Lung (tissue), 12 donors: Measurements from ENCODE around the gene SMPDL3B. TPM values are rescaled to one million over a fixed set of nuclear protein-coding genes. Genes with fewer than 3 reads are reported as not detected.

Source experiments
- ATAC-seq: fragments of 200-7000 bp; cut with Tn5 transposase; one replicate; pipeline ENCODE4 v1.9.1; 2020; ENCODE audit warnings: moderate number of reproducible peaks; ENCODE audit not compliant: insufficient read depth, low FRiP score
- DNase-seq, 3 donors: peaks; one replicate each; pipeline ENCODE4 v3.0.0-alpha.2; 2013 to 2017
- H3K27ac ChIP-seq, 2 donors: one replicate each; pipeline ENCODE4 v1.5.1; 2013; ENCODE audit warnings: mild to moderate bottlenecking in 2 of 2, moderate library complexity in 2 of 2, control low read depth in 1 of 2, inconsistent platforms in 1 of 2, low read depth in 1 of 2, low read length in 1 of 2
- H3K27me3 ChIP-seq, 3 donors: one replicate each; pipeline ENCODE4 v1.5.1; 2013; ENCODE audit warnings: low read length in 2 of 3; ENCODE audit not compliant: control insufficient read depth in 3 of 3, insufficient read depth in 3 of 3
- H3K36me3 ChIP-seq, 4 donors: one replicate each; pipeline ENCODE4 v1.5.1; 2013; ENCODE audit warnings: low read length in 4 of 4, mild to moderate bottlenecking in 1 of 4, moderate library complexity in 1 of 4; ENCODE audit not compliant: control insufficient read depth in 4 of 4, insufficient read depth in 4 of 4
- H3K4me1 ChIP-seq, 5 donors: one replicate each; pipeline ENCODE4 v1.5.1; 2013; ENCODE audit warnings: low read length in 5 of 5, mild to moderate bottlenecking in 2 of 5, moderate library complexity in 1 of 5; ENCODE audit not compliant: control insufficient read depth in 5 of 5, insufficient read depth in 5 of 5
- H3K4me3 ChIP-seq: one replicate; pipeline ENCODE4 v1.5.1; 2013; ENCODE audit warnings: mild to moderate bottlenecking, control low read depth, moderate library complexity
- H3K9ac ChIP-seq, 2 donors: one replicate each; pipeline ENCODE4 v1.5.1; 2013; ENCODE audit warnings: low read length in 2 of 2, control low read depth in 1 of 2; ENCODE audit not compliant: insufficient read depth in 1 of 2
- H3K9me3 ChIP-seq, 4 donors: one replicate each; pipeline ENCODE4 v1.5.1; 2013; ENCODE audit warnings: low read length in 3 of 4, mild to moderate bottlenecking in 1 of 4, moderate library complexity in 1 of 4; ENCODE audit not compliant: control insufficient read depth in 4 of 4, insufficient read depth in 3 of 4
- WGBS, 2 donors: extraction: QIAGEN DNeasy Blood & Tissue Kit; methylation state at CpG; one replicate each; pipeline ENCODE4 v1.1.7; 2013; 5-methylcytosine and 5-hydroxymethylcytosine counted together
- polyA plus RNA-seq, 2 donors: library from polyadenylated mRNA; stranded (reverse); fragments of 200-250 nt; gene quantifications; one replicate each; pipeline ENCODE4 v1.2.1, GENCODE V29; 2013
- total RNA-seq, 2 donors: library from RNA; depleted of rRNA in 1 of 2; stranded (reverse); fragments of >200 nt in 1 of 2; gene quantifications; one replicate each; pipeline ENCODE4 v1.2.1, GENCODE V29; 2014 to 2021
- TF ChIP-seq, protein P1 (sequence below): IDR thresholded peaks from 2 replicates; pipeline ENCODE4 v1.5.1; 2012; ENCODE audit warnings: mild to moderate bottlenecking; ENCODE audit errors: control extremely low read depth, extremely low read depth
- donor health status: control.
- donor health status: control.
- donor health status: Bipolar disorder and iron deficiency.
- donor health status: healthy.
- donor health status: DM: yes; HTN: yes; CAD: no.

SMPDL3B gene
- total and polyA plus RNA-seq, 4 donors: 6.4 to 17.6 (median 16.8) TPM

DNA sequence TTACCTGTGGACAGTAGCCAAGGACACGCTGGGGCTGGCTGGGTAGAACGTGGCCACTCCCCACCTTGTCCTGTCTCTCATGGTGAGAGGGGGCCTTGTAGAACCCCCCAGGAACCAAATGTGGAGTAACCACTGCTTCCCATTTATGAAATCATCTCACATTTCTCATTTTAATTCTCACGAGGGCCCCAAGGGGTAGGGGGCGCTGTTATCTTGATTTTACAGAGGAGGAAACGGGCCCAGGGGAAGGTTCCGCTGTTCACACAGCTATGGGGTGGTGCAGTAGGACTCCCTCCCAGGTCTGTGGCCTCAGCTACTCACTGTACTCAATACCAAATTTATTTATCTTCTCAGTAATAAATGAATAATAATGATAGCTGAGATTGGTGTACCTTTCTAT, 5.5 kb downstream of the SMPDL3B start:
- 19 to 29% methylated on average over 6 of the region's 6 CpGs for WGBS, 2 donors
- no peak overlapping the region for H3K9ac ChIP-seq
- no peak for DNase-seq
- H3K9me3 ChIP-seq: no peaks in the 10 kb centered on the region
- TF ChIP-seq, protein P1, sequence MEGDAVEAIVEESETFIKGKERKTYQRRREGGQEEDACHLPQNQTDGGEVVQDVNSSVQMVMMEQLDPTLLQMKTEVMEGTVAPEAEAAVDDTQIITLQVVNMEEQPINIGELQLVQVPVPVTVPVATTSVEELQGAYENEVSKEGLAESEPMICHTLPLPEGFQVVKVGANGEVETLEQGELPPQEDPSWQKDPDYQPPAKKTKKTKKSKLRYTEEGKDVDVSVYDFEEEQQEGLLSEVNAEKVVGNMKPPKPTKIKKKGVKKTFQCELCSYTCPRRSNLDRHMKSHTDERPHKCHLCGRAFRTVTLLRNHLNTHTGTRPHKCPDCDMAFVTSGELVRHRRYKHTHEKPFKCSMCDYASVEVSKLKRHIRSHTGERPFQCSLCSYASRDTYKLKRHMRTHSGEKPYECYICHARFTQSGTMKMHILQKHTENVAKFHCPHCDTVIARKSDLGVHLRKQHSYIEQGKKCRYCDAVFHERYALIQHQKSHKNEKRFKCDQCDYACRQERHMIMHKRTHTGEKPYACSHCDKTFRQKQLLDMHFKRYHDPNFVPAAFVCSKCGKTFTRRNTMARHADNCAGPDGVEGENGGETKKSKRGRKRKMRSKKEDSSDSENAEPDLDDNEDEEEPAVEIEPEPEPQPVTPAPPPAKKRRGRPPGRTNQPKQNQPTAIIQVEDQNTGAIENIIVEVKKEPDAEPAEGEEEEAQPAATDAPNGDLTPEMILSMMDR: peak; percentile 23
- peaks cover 0 to 4% (median 0%) of the 10 kb centered on the region in 3 donors for H3K27me3 ChIP-seq
- no peak for ATAC-seq
- H3K36me3 ChIP-seq: no peaks in the 10 kb centered on the region
- H3K27ac ChIP-seq: no peak overlapping the region
- H3K4me3 ChIP-seq: no peak overlapping the region
- H3K4me1 ChIP-seq: no peaks in the 10 kb centered on the region

DNA sequence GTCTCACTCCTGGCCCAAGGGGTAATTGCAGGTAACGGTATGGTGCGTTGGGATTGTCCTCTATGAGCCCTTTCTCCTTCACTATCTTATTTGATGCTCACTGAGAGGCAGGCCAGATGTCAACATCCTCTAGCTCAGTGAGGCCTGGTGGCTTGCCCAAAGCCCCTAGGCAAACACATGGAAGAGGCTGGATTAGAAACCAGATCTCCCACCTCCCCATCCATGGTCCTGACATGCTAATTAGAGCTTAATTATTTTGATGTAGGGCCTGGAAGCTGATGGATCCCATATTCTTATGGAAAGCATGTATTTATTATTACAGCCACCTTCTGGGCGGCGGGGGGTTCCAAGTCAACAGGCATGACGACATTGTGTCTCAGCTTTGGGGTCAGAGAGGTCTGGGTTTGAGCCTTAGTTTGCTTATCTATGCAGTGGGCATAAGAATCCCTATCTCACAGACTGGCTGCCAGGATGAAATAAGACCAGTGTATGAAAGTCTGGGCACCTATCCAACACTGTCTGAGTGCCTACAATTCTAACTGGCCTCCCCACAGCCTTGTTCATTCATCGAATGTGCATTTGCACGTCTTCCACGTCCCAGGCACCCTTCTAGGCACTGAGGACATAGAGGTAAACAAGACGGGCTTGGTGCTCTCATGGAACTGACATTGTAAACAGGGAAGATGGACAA, 6.2 kb downstream of the SMPDL3B start:
- Histone ChIP-seq H3K4me3 (no peak overlapping the region), H3K27me3 (no peaks in the 10 kb centered on the region), H3K36me3 (no peaks in the 10 kb centered on the region), H3K9ac (no peak overlapping the region), H3K4me1 (no peaks in the 10 kb centered on the region), H3K27ac (no peak overlapping the region), H3K9me3 (no peaks in the 10 kb centered on the region)
- ATAC-seq: no peak
- no peak for DNase-seq
- TF ChIP-seq, protein P1: no peak
- 91 to 96% methylated on average over 9 of the region's 9 CpGs for WGBS, 2 donors

DNA sequence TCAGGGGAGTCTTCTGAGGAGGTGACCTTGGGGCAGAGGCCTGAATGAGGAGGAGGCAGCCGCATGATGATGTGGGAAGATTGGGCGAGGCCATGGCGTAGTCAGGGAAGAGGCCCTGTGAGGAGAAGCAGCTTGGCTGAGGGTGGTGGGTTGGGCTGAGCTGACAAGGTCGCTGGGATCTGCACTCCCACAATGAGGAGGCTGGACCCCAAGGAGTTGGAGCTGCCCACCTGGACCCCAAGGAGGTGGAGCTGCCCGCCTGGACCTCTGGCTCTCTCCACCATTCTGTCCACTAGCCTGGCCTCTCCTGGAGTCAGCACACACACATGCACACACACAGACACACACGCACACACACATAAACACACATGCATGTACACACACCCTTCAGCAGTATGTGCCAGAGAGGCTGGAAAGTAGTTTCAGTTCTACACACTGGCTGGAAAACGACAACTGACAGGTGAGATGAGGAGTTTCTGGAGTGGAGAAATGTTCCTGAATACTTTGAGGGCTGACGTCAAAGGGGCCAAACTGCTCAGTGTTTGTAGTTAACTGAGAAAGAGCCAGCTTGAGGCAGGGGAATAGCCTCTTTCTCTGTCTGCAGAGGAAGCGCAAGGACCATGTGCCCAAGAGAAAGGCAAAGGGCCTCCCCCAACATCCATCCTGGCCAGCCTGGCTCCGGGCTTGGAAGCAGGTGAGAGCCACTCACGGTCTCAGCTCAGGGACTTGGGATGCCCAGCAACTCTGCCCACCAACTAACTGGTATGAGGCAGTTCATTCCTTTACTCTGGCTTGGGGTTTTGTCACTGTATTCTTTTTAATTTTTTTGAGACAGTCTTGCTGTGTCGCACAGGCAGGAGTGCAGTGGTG, 7.1 kb downstream of the SMPDL3B start:
- Histone ChIP-seq H3K4me1 (no peaks in the 10 kb centered on the region), H3K27ac (no peak overlapping the region), H3K36me3 (no peaks in the 10 kb centered on the region), H3K9me3 (no peaks in the 10 kb centered on the region), H3K4me3 (no peak overlapping the region), H3K9ac (peak overlapping the region in 1 of 2 donors; percentile 11), H3K27me3 (no peaks in the 10 kb centered on the region)
- TF ChIP-seq, protein P1: no peak
- DNase-seq (peak in 1 of 3 donors; percentile 20), ATAC-seq (no peak)
- 81% methylated on average over 12 of the region's 12 CpGs for WGBS, 2 donors
